GM18526 (cell line): Measurements from ENCODE around the gene KCNAB2.

Experiments used
- POLR2A ChIP-seq: IDR thresholded peaks from 3 replicates; pipeline ENCODE4 v1.6.1; 2011; ENCODE audit not compliant: insufficient read length; ENCODE audit errors: extremely low read depth

KCNAB2 gene

DNA sequence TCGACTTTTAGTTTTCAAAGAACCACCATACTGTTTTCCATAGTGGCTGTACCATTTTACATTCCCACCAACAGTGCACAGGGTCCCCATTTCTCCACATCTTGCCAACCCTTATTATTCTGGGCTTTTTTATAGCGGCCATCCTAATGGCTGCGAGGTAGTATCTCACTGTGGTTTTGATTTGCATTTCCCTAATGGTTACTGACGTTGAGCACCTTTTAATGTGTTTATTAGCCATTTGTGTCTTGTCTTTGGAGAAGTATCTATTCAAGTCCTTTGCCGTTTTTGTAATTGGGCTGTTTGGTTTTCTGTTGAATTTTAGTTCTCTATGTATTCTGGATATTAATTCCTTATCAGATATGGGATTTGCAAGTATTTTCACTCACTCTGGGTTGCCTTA is 22.3 kb upstream of the KCNAB2 start:
- TF ChIP-seq POLR2A = no peak

DNA sequence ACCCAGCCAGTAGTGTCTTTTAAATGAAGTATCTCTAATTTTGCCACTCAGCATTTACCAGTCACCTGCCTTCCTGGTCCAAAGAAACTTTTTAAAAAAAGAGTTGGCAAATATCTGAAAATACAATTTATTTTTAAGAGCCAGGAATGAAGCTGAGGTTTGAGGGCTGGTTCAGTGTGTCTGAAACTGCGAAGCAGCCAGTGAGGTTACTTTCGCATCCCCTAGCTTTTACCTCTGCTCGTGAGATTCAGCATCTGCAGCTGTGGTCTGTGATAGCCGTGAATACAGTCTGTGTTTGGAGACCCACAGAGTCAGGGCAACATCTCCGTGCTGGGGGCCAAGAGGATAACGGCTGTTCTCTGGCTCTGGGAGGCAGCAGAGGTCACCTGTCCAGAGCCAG is 21.3 kb upstream of the KCNAB2 start:
- no peak for TF ChIP-seq POLR2A

DNA sequence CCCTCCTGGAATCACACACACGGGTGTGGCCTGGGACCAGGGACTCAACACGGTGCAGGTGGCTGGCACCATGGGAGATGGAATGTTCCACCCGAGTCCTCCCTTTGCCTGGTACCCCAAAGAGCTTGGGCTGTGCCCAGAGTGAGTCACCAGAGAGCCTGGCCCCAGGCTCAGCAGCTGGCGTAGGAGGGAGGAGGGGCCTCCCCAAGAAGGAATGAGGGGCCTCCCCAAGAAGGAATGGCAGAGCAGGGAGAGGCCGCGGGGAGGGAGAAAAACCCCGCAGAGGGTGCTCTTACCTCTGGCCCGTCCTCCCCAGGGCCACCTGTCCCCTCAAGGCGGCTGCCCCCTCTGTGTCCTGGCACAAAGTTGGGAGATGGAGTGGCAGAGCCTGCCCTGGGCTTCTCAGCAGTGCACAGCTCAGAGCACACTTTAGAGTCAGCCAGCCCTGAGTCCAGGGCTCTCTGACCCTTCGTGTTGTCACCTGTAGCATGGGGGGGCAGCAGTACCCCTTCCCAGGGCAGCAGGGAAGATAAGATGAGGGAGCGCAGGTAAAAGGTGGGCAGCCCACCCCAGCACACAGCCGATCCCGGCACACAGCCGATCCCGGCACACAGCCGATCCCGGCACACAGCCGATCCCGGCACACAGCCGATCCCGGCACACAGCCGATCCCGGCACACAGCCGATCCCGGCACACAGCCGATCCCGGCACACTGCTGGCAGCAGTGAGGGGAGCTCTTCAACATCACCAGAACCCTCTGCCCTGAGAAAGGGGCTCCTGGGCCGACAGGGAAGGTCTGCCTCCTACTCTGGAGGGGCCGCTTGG is 20.2 kb upstream of the KCNAB2 start:
- TF ChIP-seq POLR2A = no peak

DNA sequence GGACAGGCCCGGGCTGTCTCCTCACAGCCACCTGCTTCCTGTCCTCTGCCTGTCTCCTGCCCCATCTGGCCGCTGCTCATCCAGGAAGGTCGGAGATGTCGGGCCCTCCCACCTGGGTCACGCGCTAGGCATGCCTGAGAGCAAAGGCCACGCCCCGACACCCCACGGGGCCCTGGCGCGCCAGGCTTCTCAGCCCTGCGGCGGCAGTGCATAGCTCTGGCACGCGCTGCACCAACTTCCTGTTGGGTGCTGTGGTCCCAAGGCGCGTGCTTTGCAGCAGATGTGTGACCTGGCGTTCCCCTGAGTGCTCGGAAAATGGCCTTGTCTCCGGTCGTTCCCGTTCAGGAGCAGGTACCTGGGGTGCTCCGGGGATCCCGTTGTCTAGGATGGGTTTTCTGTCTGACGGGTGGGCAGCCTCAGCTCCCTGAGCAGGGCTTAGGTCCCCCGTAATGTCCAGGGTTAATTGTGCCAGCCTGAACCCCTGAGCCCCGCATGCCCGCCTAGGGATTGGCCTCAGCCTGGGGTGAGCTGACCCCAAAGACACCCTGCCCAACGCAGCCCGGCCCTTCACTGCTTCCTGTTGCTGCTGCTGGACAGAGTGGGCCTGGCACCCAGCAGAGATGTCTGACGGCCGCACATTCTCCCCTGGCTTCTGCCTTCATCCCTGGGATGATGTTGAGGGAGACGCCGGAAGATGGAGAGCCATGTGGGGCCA is 19.4 kb upstream of the KCNAB2 start:
- peak; percentile 84 for TF ChIP-seq POLR2A

DNA sequence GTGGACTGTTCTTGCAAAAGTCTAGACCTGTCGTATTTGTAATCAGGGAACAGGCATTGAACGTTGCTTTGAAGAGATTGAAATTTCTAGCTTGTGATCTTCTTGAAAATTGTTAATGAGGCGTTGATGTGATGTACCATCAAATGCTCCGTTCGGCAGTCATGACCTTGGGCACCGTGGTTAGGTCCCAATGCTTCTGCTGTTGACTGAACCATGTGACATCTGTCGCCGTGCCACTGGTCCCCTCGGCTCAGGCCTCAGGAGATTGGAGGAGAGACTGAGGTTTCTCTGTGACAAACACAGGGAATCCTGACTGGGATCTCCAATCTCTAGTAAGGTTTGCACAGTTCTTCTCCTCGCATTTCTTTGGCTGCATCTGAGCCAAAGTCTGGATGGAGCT is 18.1 kb upstream of the KCNAB2 start:
- no peak for TF ChIP-seq POLR2A

DNA sequence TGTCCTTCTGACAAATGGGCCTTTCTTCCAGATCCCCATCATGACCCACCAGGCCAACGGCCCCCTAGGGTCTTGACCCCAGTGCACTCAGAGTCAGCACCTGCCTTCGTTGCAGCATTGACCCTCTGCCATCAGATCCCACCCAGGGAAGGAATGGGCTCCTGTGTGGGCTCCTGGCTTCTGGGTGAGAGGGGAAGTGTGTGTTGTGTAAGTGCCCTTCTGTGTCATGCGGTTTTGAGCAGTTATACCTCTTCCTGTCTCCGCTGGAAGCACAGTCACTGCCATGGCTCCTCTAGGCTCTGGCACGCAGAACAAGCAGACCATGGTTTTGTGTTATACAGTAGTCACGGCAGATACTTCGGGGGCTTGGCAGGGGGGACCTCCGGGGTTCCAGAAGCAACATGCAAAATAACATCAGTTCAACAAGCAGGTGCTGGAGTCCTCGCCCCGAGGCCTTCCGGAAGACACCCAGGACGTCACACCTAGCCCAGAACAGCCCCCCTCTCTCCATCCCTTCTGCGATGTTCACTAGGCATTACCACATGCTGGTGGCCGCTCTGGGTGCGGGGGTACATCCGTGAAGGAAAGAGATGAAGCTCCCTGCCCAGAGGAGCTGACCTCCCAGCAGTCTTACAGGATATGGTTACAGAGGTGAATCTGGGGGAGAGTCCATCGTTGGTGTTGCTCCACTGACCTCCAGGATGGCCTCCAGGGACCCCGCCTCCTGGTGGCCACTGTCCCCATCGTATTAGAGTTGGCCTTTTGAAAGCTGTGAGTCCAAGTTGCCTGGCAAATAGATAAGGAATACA is 17.4 kb upstream of the KCNAB2 start:
- TF ChIP-seq POLR2A = peak; percentile 22

DNA sequence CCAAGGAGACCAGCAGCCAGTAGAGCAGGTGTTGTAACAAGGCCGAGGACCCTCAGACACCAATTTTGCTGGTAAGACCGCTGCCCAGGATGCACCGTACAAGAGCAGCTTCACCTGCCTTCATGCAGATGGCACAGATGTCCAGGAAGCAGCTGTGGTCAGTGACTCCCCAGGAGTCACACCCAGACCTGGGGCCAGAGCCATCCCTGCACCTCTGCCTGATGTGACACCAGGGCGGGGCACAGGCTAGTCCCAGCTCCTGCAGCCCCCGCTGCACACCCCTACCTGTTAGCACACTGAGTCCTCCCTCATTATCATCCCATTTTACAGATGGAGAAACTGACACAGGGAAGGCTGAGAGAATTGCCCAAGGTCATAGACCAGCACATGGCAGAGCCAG is 16.3 kb upstream of the KCNAB2 start:
- TF ChIP-seq POLR2A = no peak

DNA sequence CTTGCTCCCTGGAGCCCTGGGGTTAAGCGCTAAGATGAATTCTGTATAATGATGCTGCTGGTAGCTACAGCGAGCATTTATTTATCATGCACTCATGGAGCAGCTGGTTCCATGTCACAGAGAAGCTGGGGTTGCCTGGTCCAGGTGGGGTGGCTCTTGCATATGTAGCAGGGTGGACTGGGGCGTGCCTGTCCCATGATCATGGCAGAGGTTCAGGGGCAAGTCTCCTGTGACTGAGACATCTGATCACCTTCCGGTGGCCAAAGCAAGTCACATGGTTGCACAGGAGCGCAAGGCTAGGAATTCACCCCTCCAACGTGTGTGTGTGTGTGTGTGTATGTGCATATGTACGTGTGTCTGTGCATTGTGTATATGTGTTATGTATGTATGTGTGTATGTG is 15.6 kb upstream of the KCNAB2 start:
- no peak for TF ChIP-seq POLR2A

DNA sequence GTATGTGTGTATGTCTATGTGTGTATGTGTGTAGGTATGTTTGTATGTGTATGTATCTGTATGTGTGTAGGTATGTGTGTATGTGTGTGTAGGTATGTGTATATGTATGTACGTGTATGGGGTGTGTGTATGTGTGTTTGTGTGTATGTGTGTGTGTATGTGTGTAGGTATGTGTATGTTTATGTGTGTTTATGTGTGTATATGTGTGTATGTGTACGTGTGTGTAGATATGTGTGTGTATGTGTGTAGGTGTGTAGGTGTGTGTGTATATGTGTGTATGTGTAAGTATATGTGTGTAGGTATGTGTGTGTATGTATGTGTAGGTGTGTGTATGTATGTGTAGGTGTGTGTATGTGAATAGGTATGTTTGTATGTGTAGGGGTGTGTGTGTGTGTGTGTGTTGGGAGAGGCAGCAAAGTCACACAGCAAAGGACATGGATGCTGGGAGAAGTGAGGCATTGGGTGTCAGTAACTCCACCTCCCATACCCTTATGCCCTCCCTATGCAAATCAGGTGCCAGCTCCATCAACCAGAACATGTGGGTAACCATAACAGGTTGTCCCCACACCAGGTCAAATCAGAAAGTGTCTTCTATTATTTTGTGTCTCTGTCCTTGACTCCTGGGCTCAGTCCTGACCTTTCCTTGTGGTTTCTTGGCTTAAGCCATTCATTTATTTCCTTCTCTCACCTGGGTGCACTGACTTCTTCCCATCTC is 15.0 kb upstream of the KCNAB2 start:
- no peak for TF ChIP-seq POLR2A

DNA sequence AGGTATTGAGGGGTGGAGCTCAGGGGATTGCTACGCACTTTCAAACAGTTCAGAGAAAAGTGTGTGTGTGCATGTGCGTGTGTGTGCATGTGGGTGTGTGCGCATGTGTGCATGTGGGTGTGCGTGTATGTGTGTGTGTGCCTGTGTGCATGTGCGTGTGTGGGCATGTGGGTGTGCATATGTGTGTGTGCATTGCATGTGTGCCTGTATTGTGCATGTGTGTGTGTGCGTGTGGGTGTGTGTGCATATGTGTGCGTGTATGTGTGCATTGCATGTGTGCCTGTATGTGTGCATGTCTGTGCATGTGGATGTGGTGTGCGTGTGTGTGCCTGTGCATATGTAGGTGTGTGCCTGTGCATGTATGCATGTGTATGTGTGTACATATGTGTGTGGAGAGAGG is 12.6 kb upstream of the KCNAB2 start:
- TF ChIP-seq POLR2A = no peak

DNA sequence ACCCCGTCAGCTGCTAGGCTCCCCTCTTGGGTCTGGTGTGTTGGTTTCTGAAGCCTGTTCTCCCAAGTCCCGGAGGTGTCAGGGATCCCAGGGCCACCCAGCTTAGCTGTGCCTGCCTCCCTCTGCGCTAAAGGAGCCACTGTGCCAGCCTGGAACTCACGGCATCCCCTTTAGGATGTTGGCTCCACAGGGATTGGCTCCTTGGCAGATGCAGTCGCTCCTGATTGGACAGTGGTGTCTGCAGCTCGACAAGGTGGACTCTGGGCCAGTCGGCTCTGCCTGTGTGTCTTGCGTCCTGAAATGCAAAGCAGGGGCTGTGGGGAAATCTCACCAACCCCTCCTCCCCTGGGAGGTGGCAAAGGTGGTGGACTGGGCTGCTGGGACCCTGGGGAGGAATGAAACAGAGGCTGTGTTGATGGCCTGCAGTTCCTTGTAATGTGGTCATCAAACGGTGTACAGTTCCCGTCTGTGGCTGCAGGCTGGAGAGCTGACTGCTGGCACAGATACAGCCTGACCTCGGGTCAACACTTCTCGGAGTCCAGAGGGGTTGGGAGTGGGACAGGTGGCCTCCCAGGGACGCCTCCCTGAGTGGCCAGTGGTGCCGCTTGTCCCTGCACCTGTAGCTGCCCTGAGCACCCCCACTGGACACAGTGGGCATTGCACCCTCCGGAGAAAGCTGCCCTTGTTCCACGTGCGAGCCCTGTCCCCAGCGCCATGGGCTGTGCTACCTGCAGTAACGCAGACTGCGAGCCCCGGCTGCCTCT is 11.5 kb upstream of the KCNAB2 start:
- no peak for TF ChIP-seq POLR2A

DNA sequence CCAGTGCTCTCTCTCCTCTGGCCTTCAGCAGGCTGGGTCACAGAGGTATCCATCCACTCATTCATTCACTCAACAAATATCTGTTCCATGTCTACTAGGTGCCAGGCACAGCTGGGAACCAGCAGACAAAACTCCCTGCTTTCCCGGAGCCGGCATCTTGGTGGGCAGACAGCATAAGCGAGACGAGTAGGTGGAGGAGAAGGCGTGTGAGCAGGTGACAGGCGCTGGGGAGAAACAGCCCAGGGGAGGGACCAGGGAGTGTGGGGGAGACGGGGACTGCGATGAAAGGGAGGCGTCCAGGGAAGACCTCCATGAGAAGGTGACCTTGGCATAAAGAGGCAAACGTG is 11.0 kb upstream of the KCNAB2 start:
- TF ChIP-seq POLR2A = no peak

DNA sequence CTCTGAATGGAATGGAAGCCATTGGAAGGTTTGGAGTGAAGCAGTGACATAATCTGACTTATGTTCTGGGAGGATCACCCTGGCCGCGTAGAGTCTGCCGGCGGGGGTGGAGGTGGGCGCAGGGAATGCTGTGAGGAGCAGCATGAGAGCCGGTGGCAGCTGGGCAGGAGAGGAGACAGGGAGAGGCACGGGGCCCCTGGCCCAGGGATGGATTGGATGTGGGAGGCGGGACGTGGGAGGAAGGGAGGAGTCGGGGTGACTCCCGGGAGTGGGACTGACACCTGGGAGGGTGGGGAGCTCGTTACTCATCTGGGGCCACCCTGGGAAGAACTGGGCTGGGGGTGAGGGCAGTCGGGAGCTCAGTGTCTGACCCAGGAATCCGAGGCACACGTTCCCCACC is 10.4 kb upstream of the KCNAB2 start:
- TF ChIP-seq POLR2A = no peak

DNA sequence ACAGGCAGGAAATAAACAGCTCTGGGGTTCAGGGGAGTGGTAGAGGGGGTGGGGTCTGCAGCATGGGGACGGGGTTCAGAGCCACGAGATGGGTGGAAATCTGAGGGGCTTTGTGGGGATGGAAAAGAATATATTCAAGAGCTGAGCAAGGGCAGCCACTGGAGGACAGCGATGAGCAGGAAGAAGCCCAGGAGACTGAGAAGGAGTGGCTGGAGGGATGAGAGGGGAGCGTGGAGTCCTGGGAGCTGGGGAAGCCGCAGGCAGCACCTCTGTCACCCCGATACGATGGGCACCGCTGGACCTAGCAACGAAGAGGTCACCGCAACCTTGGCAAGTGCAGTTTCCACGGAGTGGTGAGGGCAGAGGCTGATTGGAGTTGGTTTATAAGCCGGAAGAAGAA is 10.0 kb upstream of the KCNAB2 start:
- no peak for TF ChIP-seq POLR2A
